GM23248 (cell line): ENCODE measurements around the gene CLDN4.

Experiments
- EZH2 ChIP-seq: fragments of 200-600 bp; sonication (generic); IDR thresholded peaks from 2 replicates; pipeline ENCODE4 v1.6.1; 2018; ENCODE audit warnings: antibody characterized with exemption, mild to moderate bottlenecking; ENCODE audit not compliant: insufficient read depth, poor library complexity, severe bottlenecking
- EZH2phosphoT487 ChIP-seq: fragments of 200-600 bp; sonication (generic); IDR thresholded peaks from 2 replicates; pipeline ENCODE4 v1.6.1; 2018; ENCODE audit warnings: antibody characterized with exemption, moderate library complexity, mild to moderate bottlenecking, low read depth; ENCODE audit not compliant: insufficient read depth

DNA sequence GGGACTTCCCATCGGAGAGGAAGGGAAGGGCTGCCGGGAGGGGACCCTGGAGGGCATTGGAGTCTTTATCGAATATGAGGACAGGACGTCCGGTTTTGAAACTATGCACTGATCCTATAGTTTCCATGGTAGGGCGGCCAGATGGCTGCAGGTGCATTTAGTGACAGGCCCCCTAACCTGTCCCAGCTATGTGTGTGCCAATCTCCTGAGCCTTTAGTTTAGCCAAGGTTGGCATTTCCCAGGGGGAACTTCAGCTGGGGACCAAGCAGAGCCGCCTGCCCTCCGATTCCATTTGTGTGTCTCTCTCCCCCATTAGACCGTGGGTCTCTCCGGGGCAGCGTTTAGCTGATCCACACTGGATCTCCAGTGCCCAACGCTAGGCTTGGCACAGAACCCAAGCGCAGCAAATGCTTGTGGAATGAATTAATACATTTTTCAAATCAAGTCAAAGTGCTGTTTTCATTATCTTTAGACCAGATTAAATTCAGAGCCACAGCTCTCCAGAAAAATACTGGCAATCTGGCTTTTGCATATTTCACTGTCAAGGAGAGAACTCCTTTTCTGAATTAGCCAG lies 50.0 kb downstream of the CLDN4 start:
- no peak for TF ChIP-seq EZH2
- no peak for TF ChIP-seq EZH2phosphoT487
